Right lobe of liver (tissue), 6 donors: ENCODE data around the gene NUDT9. TPM values are rescaled to one million over a fixed set of nuclear protein-coding genes. Genes with fewer than 3 reads are reported as not detected.

ENCODE experiments used
- ATAC-seq, 4 donors: fragments of 200-7000 bp; cut with Tn5 transposase; one replicate each; pipeline ENCODE4 v1.9.1; 2020; ENCODE audit warnings: mild to moderate bottlenecking in 4 of 4, moderate library complexity in 4 of 4
- DNase-seq, 3 donors: peaks; one replicate each; pipeline ENCODE4 v3.0.0-alpha.2; 2020
- H3K27ac ChIP-seq, 3 donors: fragments of 200-600 bp; one replicate each; pipeline ENCODE4 v1.8.0; 2022
- H3K27me3 ChIP-seq, 2 donors: fragments of 200-600 bp; one replicate each; pipeline ENCODE4 v1.8.0; 2022
- H3K36me3 ChIP-seq, 4 donors: fragments of 200-600 bp; sonication (generic) in 1 of 4; one replicate each; pipeline versions ENCODE4 v1.5.1 to v1.8.0; 2017 to 2022; ENCODE audit warnings: control low read depth in 1 of 4
- H3K4me1 ChIP-seq, 4 donors: fragments of 200-600 bp; sonication (generic) in 1 of 4; one replicate each; pipeline versions ENCODE4 v1.5.1 to v1.8.0; 2017 to 2022; ENCODE audit warnings: control low read depth in 1 of 4
- H3K4me3 ChIP-seq, 3 donors: fragments of 200-600 bp; one replicate each; pipeline ENCODE4 v1.8.0; 2022
- H3K9me3 ChIP-seq, 4 donors: fragments of 200-600 bp; sonication (generic) in 1 of 4; one replicate each; pipeline versions ENCODE4 v1.5.1 to v1.8.0; 2017 to 2022; ENCODE audit warnings: control low read depth in 1 of 4
- CTCF ChIP-seq, 4 donors: fragments of 200-600 bp in 3 of 4; fragments of 450-650 bp in 1 of 4; IDR thresholded peaks; one replicate each; pipeline versions ENCODE4 v1.5.1 to v1.8.0; 2016 to 2022; ENCODE audit warnings: antibody characterized with exemption in 4 of 4, mild to moderate bottlenecking in 2 of 4
- POLR2A ChIP-seq: fragments of 450-650 bp; IDR thresholded peaks from one replicate; pipeline ENCODE4 v1.6.1; 2017; ENCODE audit warnings: antibody characterized with exemption, mild to moderate bottlenecking
- WGBS: methylation state at CpG from one replicate; pipeline ENCODE4 v1.1.6; 2018; ENCODE audit warnings: low coverage, low lambda C conversion rate; ENCODE audit not compliant: insufficient coverage; ENCODE audit errors: missing lambda C conversion rate; 5-methylcytosine and 5-hydroxymethylcytosine counted together
- intact Hi-C, 2 donors: fragments of 100-400 bp; cut with DNase I; formaldehyde crosslinking; loops; one replicate each; pipeline versions ENCODE4 v1.11.2 to v1.14.1; 2022
- total RNA-seq, 6 experiments: library from RNA; depleted of rRNA in 2 of 6; stranded (reverse); fragments of >200 nt in 2 of 6; fragmentation: NEBNext Ultra II Directional in 3 of 6; extraction: Animal tissue kit (Norgen Biotek cat#: 25700) in 3 of 6; gene quantifications; one replicate each; pipeline versions ENCODE4 v1.1.0 to v1.2.4, GENCODE V29; 2016 to 2023
- donor health status: DM: no; HTN: yes; CAD: no.
- donor health status: DM: no; HTN: no; CAD: no.
- donor health status: DM: no; HTN: no; CAD: no.
- donor health status: DM: no; HTN: yes; CAD: no.
- donor health status: DM: no; HTN: yes; CAD: no.

Gene NUDT9
- total RNA-seq, 6 experiments from 2014 or later = 13.3 to 53.5 (median 21.2) TPM

DNA sequence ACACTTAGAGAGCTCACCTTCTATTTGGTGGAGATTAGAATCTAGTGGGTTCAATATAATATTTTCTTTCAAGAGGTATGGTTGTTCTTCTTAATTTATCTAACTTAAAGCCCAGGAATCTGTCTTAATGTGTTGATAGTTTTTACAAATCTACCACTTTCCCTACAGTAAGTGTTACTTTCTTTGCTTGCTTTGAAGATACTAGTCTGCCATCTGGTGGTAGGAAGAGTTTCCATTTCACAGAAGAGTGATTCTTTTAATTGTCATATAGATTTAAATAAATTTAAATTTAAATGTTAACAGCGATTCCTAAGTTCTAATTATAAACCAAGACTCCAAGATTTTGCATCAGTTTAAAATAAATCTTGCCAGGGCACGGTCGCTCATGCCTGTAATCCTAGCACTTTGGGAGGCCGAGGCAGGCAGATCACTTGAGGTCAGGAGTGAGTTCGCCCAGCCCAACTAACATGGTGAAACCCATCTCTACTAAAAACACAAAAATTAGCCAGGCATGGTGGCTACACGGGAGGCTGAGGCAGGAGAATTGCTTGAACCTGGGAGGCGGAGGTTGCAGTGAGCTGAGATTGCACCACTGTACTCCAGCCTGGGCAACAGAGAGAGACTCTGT, 43.5 kb downstream of the NUDT9 start:
- Histone ChIP-seq H3K4me3 (no peak overlapping the region), H3K27ac (no peak overlapping the region), H3K9me3 (no peaks in the 10 kb centered on the region), H3K36me3 (no peaks in the 10 kb centered on the region), H3K4me1 (peaks cover 0 to 5% (median 0%) of the 10 kb centered on the region in 4 donors), H3K27me3 (no peaks in the 10 kb centered on the region)
- intact Hi-C loops = loop anchor here in 1 of 2 donors (10.0 kb wide), 1 partner anchor 101 kb away; no protein-coding TSS in a partner anchor
- peak; percentile 75 to 82 (median 80) for ATAC-seq
- DNase-seq = no peak
- 34% methylated on average over 7 of the region's 7 CpGs for WGBS
- TF ChIP-seq CTCF (IDR thresholded peaks at IDR 0.05) (peak; percentile 70 to 78 (median 72)), POLR2A (no peak)

DNA sequence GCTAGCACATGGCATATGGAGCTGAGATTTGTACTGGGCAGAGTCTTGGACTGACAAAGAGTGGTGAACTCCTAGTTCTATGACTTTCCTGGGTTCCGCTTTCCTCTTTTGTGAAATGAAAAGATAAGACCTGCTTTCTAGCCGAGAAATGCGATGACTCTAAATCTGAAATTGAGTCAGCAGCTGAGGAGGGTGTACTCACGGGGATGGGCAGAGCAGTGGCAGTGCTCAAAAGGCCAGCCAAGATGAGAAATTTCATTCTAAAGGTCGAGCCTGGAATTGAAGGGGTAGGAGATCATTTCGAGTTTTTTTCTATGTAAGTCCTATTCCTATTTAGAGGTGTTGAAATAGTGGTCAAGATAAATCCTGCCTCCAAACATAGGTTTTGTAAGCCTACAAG, 47.0 kb downstream of the NUDT9 start:
- H3K27ac ChIP-seq = no peak overlapping the region
- H3K36me3 ChIP-seq = no peaks in the 10 kb centered on the region
- no peak overlapping the region for H3K4me3 ChIP-seq
- H3K9me3 ChIP-seq = no peaks in the 10 kb centered on the region
- H3K4me1 ChIP-seq = no peaks in the 10 kb centered on the region
- no peak for ATAC-seq
- 83% methylated on average over 6 of the region's 6 CpGs for WGBS
- intact Hi-C loops = loop anchor here in 1 of 2 donors (10.0 kb wide), 1 partner anchor 105 kb away; no protein-coding TSS in a partner anchor
- TF ChIP-seq CTCF (IDR thresholded peaks at IDR 0.05) = no peak
- TF ChIP-seq POLR2A = no peak
- no peak for DNase-seq
- no peaks in the 10 kb centered on the region for H3K27me3 ChIP-seq

DNA sequence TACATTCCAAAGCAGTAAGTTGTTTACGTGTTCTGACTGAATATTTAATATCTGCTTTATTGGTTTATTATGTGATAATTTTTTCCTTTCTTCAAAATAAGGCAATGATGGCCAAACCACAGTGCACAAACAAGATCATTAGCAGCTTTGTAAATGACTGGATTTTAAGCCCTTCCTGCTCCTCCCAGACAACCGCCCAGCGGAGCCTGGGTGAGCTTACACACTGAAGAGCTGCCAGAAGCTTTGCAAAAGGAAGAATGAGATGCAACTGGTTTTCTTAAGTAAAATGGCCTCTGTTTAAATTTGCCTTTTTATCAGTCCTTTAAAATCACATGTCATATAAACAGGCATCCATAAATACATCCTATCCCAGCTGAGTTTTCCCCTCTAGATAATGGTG, 54.6 kb downstream of the NUDT9 start:
- intact Hi-C loops = no loop called here
- Histone ChIP-seq H3K27ac (no peak overlapping the region), H3K36me3 (no peaks in the 10 kb centered on the region), H3K4me3 (no peak overlapping the region), H3K27me3 (no peaks in the 10 kb centered on the region), H3K9me3 (no peaks in the 10 kb centered on the region), H3K4me1 (no peaks in the 10 kb centered on the region)
- TF ChIP-seq CTCF (IDR thresholded peaks at IDR 0.05) (no peak), POLR2A (no peak)
- WGBS = 77% methylated on average over 3 of the region's 3 CpGs
- no peak for ATAC-seq
- DNase-seq = no peak

GRCh38 chr4:87478732-87479250, 56.4 kb downstream of the NUDT9 start:
- Histone ChIP-seq H3K4me3 (no peak overlapping the region), H3K27me3 (no peaks in the 10 kb centered on the region), H3K36me3 (no peaks in the 10 kb centered on the region), H3K27ac (no peak overlapping the region), H3K4me1 (no peaks in the 10 kb centered on the region), H3K9me3 (no peaks in the 10 kb centered on the region)
- intact Hi-C loops = no loop called here
- TF ChIP-seq CTCF (IDR thresholded peaks at IDR 0.05) (no peak), POLR2A (no peak)
- 78% methylated on average over 1 of the region's 1 CpG for WGBS
- no peak for ATAC-seq
- DNase-seq = no peak
